Nephron (organoid): Measurements from ENCODE around the gene TCL1B.
A peak's percentile ranks its signal among the peaks of the same experiment; 100 is the strongest.

Experiments used
- H3K27ac Mint-ChIP-seq, 3 experiments: 2 replicates each; pipeline ENCODE4 v1.8.0; 2020; ENCODE audit warnings: mixed read lengths in 3 of 3, mild to moderate bottlenecking in 2 of 3, moderate library complexity in 1 of 3
- H3K27me3 Mint-ChIP-seq: 2 replicates; pipeline ENCODE4 v1.8.0; 2021; ENCODE audit warnings: low read depth, mild to moderate bottlenecking, moderate library complexity, mixed read lengths
- H3K36me3 Mint-ChIP-seq: 2 replicates; pipeline ENCODE4 v1.8.0; 2020; ENCODE audit warnings: low read depth, mixed read lengths
- H3K4me1 Mint-ChIP-seq: 2 replicates; pipeline ENCODE4 v1.8.0; 2020; ENCODE audit warnings: mixed read lengths
- H3K4me3 Mint-ChIP-seq, 3 experiments: 2 replicates each; pipeline ENCODE4 v1.8.0; 2020; ENCODE audit warnings: mild to moderate bottlenecking in 3 of 3, mixed read lengths in 3 of 3, moderate library complexity in 2 of 3
- H3K9me3 Mint-ChIP-seq: 2 replicates; pipeline ENCODE4 v1.8.0; 2020; ENCODE audit warnings: mixed read lengths
- TF ChIP-seq, protein P1 (sequence below), 3 experiments: fragments of 200-600 bp; sonication (generic); IDR thresholded peaks; one replicate each; pipeline ENCODE4 v1.5.0; 2021; ENCODE audit warnings: antibody characterized with exemption in 3 of 3; ENCODE audit not compliant: unreplicated experiment in 3 of 3

The TCL1B gene

GRCh38 chr14:95699412-95699811 is 13.2 kb downstream of the TCL1B start:
- H3K27me3 Mint-ChIP-seq, result peaks cover 36% of the 10 kb centered on the region
- peak overlapping the region; percentile 55 to 86 (median 86) for H3K27ac Mint-ChIP-seq
- no peak overlapping the region for H3K4me3 Mint-ChIP-seq
- TF ChIP-seq, protein P1, sequence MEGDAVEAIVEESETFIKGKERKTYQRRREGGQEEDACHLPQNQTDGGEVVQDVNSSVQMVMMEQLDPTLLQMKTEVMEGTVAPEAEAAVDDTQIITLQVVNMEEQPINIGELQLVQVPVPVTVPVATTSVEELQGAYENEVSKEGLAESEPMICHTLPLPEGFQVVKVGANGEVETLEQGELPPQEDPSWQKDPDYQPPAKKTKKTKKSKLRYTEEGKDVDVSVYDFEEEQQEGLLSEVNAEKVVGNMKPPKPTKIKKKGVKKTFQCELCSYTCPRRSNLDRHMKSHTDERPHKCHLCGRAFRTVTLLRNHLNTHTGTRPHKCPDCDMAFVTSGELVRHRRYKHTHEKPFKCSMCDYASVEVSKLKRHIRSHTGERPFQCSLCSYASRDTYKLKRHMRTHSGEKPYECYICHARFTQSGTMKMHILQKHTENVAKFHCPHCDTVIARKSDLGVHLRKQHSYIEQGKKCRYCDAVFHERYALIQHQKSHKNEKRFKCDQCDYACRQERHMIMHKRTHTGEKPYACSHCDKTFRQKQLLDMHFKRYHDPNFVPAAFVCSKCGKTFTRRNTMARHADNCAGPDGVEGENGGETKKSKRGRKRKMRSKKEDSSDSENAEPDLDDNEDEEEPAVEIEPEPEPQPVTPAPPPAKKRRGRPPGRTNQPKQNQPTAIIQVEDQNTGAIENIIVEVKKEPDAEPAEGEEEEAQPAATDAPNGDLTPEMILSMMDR (IDR thresholded peaks at IDR 0.05; ENCODE audit: unreplicated experiment in 3 of 3), result no peak
- H3K36me3 Mint-ChIP-seq, result no peaks in the 10 kb centered on the region
- peaks cover 3% of the 10 kb centered on the region for H3K9me3 Mint-ChIP-seq
- H3K4me1 Mint-ChIP-seq, result peaks cover 24% of the 10 kb centered on the region

- Mint-ChIP-seq H3K27me3 (peaks cover 40% of the 10 kb centered on the region), H3K36me3 (no peaks in the 10 kb centered on the region), H3K9me3 (peaks cover 3% of the 10 kb centered on the region), H3K27ac (peak overlapping the region; percentile 81 to 86 (median 86)), H3K4me1 (peaks cover 24% of the 10 kb centered on the region), H3K4me3 (no peak overlapping the region)
- TF ChIP-seq, protein P1 (IDR thresholded peaks at IDR 0.05; ENCODE audit: unreplicated experiment in 3 of 3), result no peak
Measured at GRCh38 chr14:95700221-95700976, 14.2 kb downstream of the TCL1B start.

DNA sequence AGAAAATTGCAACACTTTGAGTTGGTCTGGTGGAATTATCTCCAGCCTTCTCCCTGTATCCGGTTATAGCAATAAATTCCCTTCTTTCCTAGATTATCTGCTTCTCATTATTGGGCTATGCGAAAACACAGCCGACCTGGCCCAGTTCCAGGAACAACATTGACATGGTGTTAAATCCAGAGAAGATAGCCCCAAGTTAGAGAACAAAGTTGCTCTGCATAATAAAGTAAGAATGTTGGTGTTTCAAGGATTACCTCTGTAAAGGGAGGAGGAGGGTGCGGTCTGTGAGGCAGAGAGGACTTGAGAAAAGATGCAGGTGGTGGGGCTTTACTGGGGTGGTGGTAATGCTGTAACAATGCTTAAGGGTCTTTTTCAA is 15.6 kb downstream of the TCL1B start:
- H3K4me1 Mint-ChIP-seq, result peaks cover 24% of the 10 kb centered on the region
- H3K27me3 Mint-ChIP-seq, result peaks cover 34% of the 10 kb centered on the region
- H3K4me3 Mint-ChIP-seq, result no peak overlapping the region
- TF ChIP-seq, protein P1 (IDR thresholded peaks at IDR 0.05; ENCODE audit: unreplicated experiment in 3 of 3), result no peak
- no peaks in the 10 kb centered on the region for H3K36me3 Mint-ChIP-seq
- peaks cover 3% of the 10 kb centered on the region for H3K9me3 Mint-ChIP-seq
- peak overlapping the region; percentile 60 to 86 (median 85) for H3K27ac Mint-ChIP-seq

- H3K9me3 Mint-ChIP-seq, result peaks cover 3% of the 10 kb centered on the region
- H3K4me3 Mint-ChIP-seq, result no peak overlapping the region
- TF ChIP-seq, protein P1 (IDR thresholded peaks at IDR 0.05; ENCODE audit: unreplicated experiment in 3 of 3), result no peak
- H3K36me3 Mint-ChIP-seq, result no peaks in the 10 kb centered on the region
- peaks cover 24% of the 10 kb centered on the region for H3K4me1 Mint-ChIP-seq
- H3K27ac Mint-ChIP-seq, result no peak overlapping the region
- peaks cover 31% of the 10 kb centered on the region for H3K27me3 Mint-ChIP-seq
Measured at GRCh38 chr14:95703341-95703740, 17.1 kb downstream of the TCL1B start.

DNA sequence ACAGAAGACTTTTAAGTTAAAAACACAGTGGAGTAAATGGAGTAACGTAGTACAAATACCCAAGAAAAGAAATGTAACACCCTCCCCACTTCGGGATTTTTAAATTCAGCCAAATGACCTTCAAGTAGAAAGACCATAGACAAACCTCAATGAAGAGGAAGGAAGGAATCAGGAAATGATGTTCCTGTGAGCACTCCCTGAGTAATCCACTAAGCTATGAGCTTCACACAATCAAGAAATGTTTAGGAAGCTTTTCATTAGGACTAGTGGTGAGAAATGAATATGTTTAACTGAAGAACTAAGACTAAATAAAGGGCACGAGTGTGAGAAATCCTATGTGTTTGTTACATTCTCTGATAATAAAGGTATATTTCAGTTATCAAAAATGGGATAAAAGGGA is 17.6 kb downstream of the TCL1B start:
- TF ChIP-seq, protein P1 (IDR thresholded peaks at IDR 0.05; ENCODE audit: unreplicated experiment in 3 of 3), result no peak
- H3K36me3 Mint-ChIP-seq, result no peaks in the 10 kb centered on the region
- peaks cover 24% of the 10 kb centered on the region for H3K4me1 Mint-ChIP-seq
- H3K27me3 Mint-ChIP-seq, result peaks cover 29% of the 10 kb centered on the region
- H3K4me3 Mint-ChIP-seq, result no peak overlapping the region
- peaks cover 3% of the 10 kb centered on the region for H3K9me3 Mint-ChIP-seq
- no peak overlapping the region for H3K27ac Mint-ChIP-seq

DNA sequence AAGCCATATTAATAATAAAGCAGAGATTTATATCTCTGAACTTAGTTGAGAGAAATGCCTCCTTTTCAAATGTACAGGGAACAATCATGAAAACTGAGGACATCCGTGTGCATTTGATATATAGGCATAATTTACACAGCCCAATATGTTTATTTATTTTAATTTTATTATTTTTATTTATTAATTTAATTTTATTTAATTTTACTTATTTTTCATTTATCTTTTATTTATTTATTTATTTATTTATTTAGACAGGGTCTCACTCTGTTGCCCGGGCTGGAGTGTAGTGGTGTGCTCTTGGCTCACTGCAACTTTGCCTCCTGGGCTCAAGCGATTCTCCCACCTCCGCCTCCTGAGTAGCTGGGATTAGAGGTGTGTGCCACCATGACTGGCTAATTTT is 19.3 kb downstream of the TCL1B start:
- Mint-ChIP-seq H3K27ac (no peak overlapping the region), H3K4me1 (peaks cover 13% of the 10 kb centered on the region), H3K9me3 (peaks cover 3% of the 10 kb centered on the region), H3K4me3 (no peak overlapping the region), H3K36me3 (no peaks in the 10 kb centered on the region), H3K27me3 (peaks cover 29% of the 10 kb centered on the region)
- TF ChIP-seq, protein P1 (IDR thresholded peaks at IDR 0.05; ENCODE audit: unreplicated experiment in 3 of 3), result no peak
